HEK293 (cell line): ENCODE data around the gene FOSL1.

Source experiments
- CTCF ChIP-seq: fragments of 450-650 bp; formaldehyde crosslinking; IDR thresholded peaks from 2 replicates; pipeline ENCODE4 v1.5.1; 2016; ENCODE audit warnings: missing biosample characterization, missing genetic modification characterization
- FEZF1 ChIP-seq: fragments of 450-650 bp; formaldehyde crosslinking; IDR thresholded peaks from 2 replicates; pipeline ENCODE4 v1.5.1; 2016; ENCODE audit warnings: missing biosample characterization, missing genetic modification characterization
- KLF10 ChIP-seq: fragments of 450-650 bp; IDR thresholded peaks from 2 replicates; pipeline ENCODE4 v1.5.1; 2018; ENCODE audit warnings: missing biosample characterization, mild to moderate bottlenecking, missing genetic modification characterization
- OVOL3 ChIP-seq: fragments of 450-650 bp; formaldehyde crosslinking; IDR thresholded peaks from 2 replicates; pipeline ENCODE4 v1.5.1; 2016; ENCODE audit warnings: missing biosample characterization, missing genetic modification characterization
- PRDM1 ChIP-seq: fragments of 450-650 bp; formaldehyde crosslinking; IDR thresholded peaks from 2 replicates; pipeline ENCODE4; 2016; ENCODE audit warnings: missing biosample characterization, missing genetic modification characterization
- REPIN1 ChIP-seq: fragments of 450-650 bp; formaldehyde crosslinking; IDR thresholded peaks from 2 replicates; pipeline ENCODE4 v1.5.1; 2017; ENCODE audit warnings: missing biosample characterization, missing genetic modification characterization, low read depth
- SP7 ChIP-seq: fragments of 450-650 bp; formaldehyde crosslinking; IDR thresholded peaks from 2 replicates; pipeline ENCODE4 v1.5.1; 2016; ENCODE audit warnings: missing biosample characterization, missing genetic modification characterization
- ZBTB11 ChIP-seq: fragments of 450-650 bp; formaldehyde crosslinking; conservative IDR thresholded peaks from 2 replicates; pipeline ENCODE4 v1.5.1; 2016; ENCODE audit warnings: low read depth, missing biosample characterization, missing genetic modification characterization
- ZEB2 ChIP-seq: fragments of 450-650 bp; formaldehyde crosslinking; IDR thresholded peaks from 2 replicates; pipeline ENCODE4 v1.5.1; 2016; ENCODE audit warnings: missing biosample characterization, missing genetic modification characterization
- ZFHX2 ChIP-seq: fragments of 450-650 bp; formaldehyde crosslinking; conservative IDR thresholded peaks from 2 replicates; pipeline ENCODE4 v1.5.1; 2016; ENCODE audit warnings: missing biosample characterization, missing genetic modification characterization
- ZFP37 ChIP-seq: fragments of 450-650 bp; formaldehyde crosslinking; IDR thresholded peaks from 2 replicates; pipeline ENCODE4 v1.5.1; 2016; ENCODE audit warnings: missing biosample characterization, missing genetic modification characterization
- ZIC2 ChIP-seq: fragments of 450-650 bp; formaldehyde crosslinking; IDR thresholded peaks from 2 replicates; pipeline ENCODE4 v1.5.1; 2016; ENCODE audit warnings: missing biosample characterization, missing genetic modification characterization
- ZNF169 ChIP-seq: fragments of 450-650 bp; formaldehyde crosslinking; IDR thresholded peaks from 2 replicates; pipeline ENCODE4 v1.5.1; 2016; ENCODE audit warnings: missing biosample characterization, missing genetic modification characterization
- ZNF184 ChIP-seq: fragments of 450-650 bp; IDR thresholded peaks from 2 replicates; pipeline ENCODE4 v1.5.1; 2018; ENCODE audit warnings: missing biosample characterization, mild to moderate bottlenecking, missing genetic modification characterization
- ZNF354C ChIP-seq: fragments of 450-650 bp; formaldehyde crosslinking; IDR thresholded peaks from 2 replicates; pipeline ENCODE4 v1.5.1; 2016; ENCODE audit warnings: missing biosample characterization, missing genetic modification characterization, low read depth, borderline replicate concordance
- ZNF362 ChIP-seq: fragments of 450-650 bp; formaldehyde crosslinking; IDR thresholded peaks from 2 replicates; pipeline ENCODE4 v1.5.1; 2016; ENCODE audit warnings: missing biosample characterization, missing genetic modification characterization
- ZNF37A ChIP-seq: fragments of 450-650 bp; IDR thresholded peaks from 2 replicates; pipeline ENCODE4 v1.5.1; 2018; ENCODE audit warnings: missing biosample characterization, missing genetic modification characterization
- ZNF473 ChIP-seq: fragments of 450-650 bp; formaldehyde crosslinking; IDR thresholded peaks from 2 replicates; pipeline ENCODE4 v1.5.1; 2017; ENCODE audit warnings: missing biosample characterization, missing genetic modification characterization
- ZNF513 ChIP-seq: fragments of 450-650 bp; IDR thresholded peaks from 2 replicates; pipeline ENCODE4 v1.5.1; 2018; ENCODE audit warnings: missing biosample characterization, missing genetic modification characterization
- ZNF514 ChIP-seq: fragments of 450-650 bp; formaldehyde crosslinking; IDR thresholded peaks from 2 replicates; pipeline ENCODE4 v1.5.1; 2016; ENCODE audit warnings: missing biosample characterization, missing genetic modification characterization
- ZNF518A ChIP-seq: fragments of 450-650 bp; formaldehyde crosslinking; conservative IDR thresholded peaks from 2 replicates; pipeline ENCODE4 v1.5.1; 2016; ENCODE audit warnings: low read depth, missing biosample characterization, missing genetic modification characterization
- ZNF600 ChIP-seq: fragments of 450-650 bp; formaldehyde crosslinking; IDR thresholded peaks from 2 replicates; pipeline ENCODE4 v1.5.1; 2016; ENCODE audit warnings: missing biosample characterization, missing genetic modification characterization
- ZNF626 ChIP-seq: fragments of 450-650 bp; sonication (Bioruptor Pico); formaldehyde crosslinking; IDR thresholded peaks from 2 replicates; pipeline ENCODE4 v1.5.1; 2018; ENCODE audit warnings: missing biosample characterization, missing genetic modification characterization, inconsistent platforms
- ZSCAN23 ChIP-seq: fragments of 450-650 bp; formaldehyde crosslinking; IDR thresholded peaks from 2 replicates; pipeline ENCODE4 v1.5.1; 2016; ENCODE audit warnings: missing biosample characterization, missing genetic modification characterization
- ZXDB ChIP-seq: fragments of 450-650 bp; formaldehyde crosslinking; IDR thresholded peaks from 2 replicates; pipeline ENCODE4 v1.5.1; 2016; ENCODE audit warnings: missing biosample characterization, missing genetic modification characterization

Gene FOSL1

GRCh38 chr11:65859095-65859811 lies 40.9 kb downstream of the FOSL1 start (continued):
- TF ChIP-seq ZBTB11 (tag by site-specific recombination): peak; percentile 59
- TF ChIP-seq ZNF600 (tag by site-specific recombination): no peak
- no peak for TF ChIP-seq ZNF626
- TF ChIP-seq ZNF169 (tag by site-specific recombination): no peak
- no peak for TF ChIP-seq ZNF362 (tag by site-specific recombination)
- TF ChIP-seq ZXDB: no peak
- TF ChIP-seq ZNF473: no peak
- TF ChIP-seq ZNF37A (tag by site-specific recombination): no peak
- no peak for TF ChIP-seq ZSCAN23 (tag by site-specific recombination)
- no peak for TF ChIP-seq ZNF354C
- TF ChIP-seq CTCF (tag by site-specific recombination): peak; percentile 69; the same call in 1 of the 2 replicates
- no peak for TF ChIP-seq ZEB2
- peak; percentile 64; the same call in 1 of the 2 replicates for TF ChIP-seq ZFHX2 (tag by site-specific recombination)
- no peak for TF ChIP-seq REPIN1
- TF ChIP-seq ZNF513 (tag by site-specific recombination): no peak
- TF ChIP-seq SP7 (tag by site-specific recombination): no peak
- TF ChIP-seq ZNF518A (tag by site-specific recombination): no peak
- no peak for TF ChIP-seq FEZF1 (tag by site-specific recombination)
- no peak for TF ChIP-seq PRDM1 (tag by site-specific recombination)
- TF ChIP-seq ZFP37 (tag by site-specific recombination): no peak
- TF ChIP-seq ZIC2: no peak
- TF ChIP-seq ZNF514 (tag by site-specific recombination): no peak
- TF ChIP-seq KLF10: peak; percentile 51; the same call in 1 of the 2 replicates
- TF ChIP-seq OVOL3 (tag by site-specific recombination): no peak
- TF ChIP-seq ZNF184 (tag by site-specific recombination): no peak
